Gastroesophageal sphincter (tissue), 2 donors: ENCODE results near the gene MYO3B.

Experiments
- POLR2A ChIP-seq, 2 donors: fragments of 450-650 bp; IDR thresholded peaks; one replicate each; pipeline ENCODE4 v1.6.1; 2017; ENCODE audit warnings: antibody characterized with exemption in 2 of 2, mild to moderate bottlenecking in 2 of 2, moderate library complexity in 1 of 2
- POLR2AphosphoS5 ChIP-seq: sonication (generic); formaldehyde crosslinking; IDR thresholded peaks from one replicate; pipeline ENCODE4 v1.6.1; 2017; ENCODE audit warnings: antibody characterized with exemption

DNA sequence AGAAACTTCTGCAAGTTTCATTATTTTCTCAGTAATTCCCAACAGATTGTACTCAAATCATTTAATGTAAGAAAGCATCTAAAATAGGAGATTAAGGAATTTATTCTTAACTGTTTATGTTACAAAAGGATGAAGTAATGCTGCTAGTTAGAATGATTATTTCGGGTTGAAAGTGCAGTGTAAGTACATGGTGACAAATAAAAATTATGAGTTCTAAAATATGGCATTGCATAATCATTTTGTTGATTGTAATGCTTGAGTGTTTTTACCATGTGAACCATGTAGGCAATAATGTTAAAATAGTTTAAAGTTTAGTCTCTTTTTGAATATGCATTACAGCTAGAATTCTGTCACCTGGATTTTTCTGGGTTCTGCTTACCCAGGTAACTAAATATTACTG is 388.2 kb downstream of the MYO3B start:
- TF ChIP-seq POLR2AphosphoS5: peak; percentile 24
- TF ChIP-seq POLR2A (IDR thresholded peaks at IDR 0.05): no peak
